IPS-18a (cell line): ENCODE results near the gene ACER1.

ENCODE experiments used
- H3K27ac ChIP-seq: one replicate; pipeline ENCODE4 v1.5.1; 2013; ENCODE audit warnings: low read length
- H3K27me3 ChIP-seq: one replicate; pipeline ENCODE4 v1.6.1; 2013; ENCODE audit warnings: mild to moderate bottlenecking, low read length; ENCODE audit not compliant: control insufficient read depth, insufficient read depth
- H3K36me3 ChIP-seq: one replicate; pipeline ENCODE4 v1.6.1; 2013; ENCODE audit warnings: low read depth, low read length; ENCODE audit not compliant: control insufficient read depth
- H3K4me1 ChIP-seq: one replicate; pipeline ENCODE4 v1.6.1; 2013; ENCODE audit warnings: low read depth, low read length; ENCODE audit not compliant: control insufficient read depth
- H3K4me3 ChIP-seq: one replicate; pipeline ENCODE4 v1.5.1; 2013; ENCODE audit warnings: low read length
- H3K9ac ChIP-seq: one replicate; pipeline ENCODE4 v1.6.1; 2013; ENCODE audit warnings: mild to moderate bottlenecking, low read length, moderate library complexity
- H3K9me3 ChIP-seq: one replicate; pipeline ENCODE4 v1.6.1; 2013; ENCODE audit warnings: low read depth, low read length; ENCODE audit not compliant: control insufficient read depth

ACER1 gene

DNA sequence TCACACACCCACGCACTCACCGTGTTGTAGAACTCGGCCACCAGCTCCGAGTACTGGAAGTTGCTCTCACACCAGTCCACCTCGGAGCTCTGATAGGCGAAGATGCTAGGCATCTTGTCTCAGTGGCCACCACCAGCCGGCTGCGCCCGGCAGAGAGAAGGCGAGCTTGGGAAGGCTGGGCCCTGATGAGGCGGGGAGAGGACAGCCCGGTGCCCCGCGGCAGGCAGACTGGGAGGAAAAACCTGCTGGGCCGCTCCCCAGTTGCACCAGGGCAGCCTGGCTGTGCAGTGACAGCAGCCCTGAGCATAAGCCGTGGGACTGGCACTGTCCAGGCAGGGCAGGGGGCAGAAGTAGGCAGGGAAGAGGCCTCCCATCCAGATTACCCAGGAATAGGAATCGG, at the start of gene ACER1:
TSS of gene ACER1 (minus strand) at position 174 of the 400 bp plus-strand sequence. CDS start at position 113, 61 bp downstream.
- Histone ChIP-seq H3K36me3 (no peaks in the 10 kb centered on the region), H3K9ac (no peak within 1 kb of the TSS), H3K27ac (no peak within 1 kb of the TSS), H3K4me1 (no peaks in the 10 kb centered on the region), H3K9me3 (no peaks in the 10 kb centered on the region), H3K4me3 (no peak within 1 kb of the TSS), H3K27me3 (no peaks in the 10 kb centered on the region)

DNA sequence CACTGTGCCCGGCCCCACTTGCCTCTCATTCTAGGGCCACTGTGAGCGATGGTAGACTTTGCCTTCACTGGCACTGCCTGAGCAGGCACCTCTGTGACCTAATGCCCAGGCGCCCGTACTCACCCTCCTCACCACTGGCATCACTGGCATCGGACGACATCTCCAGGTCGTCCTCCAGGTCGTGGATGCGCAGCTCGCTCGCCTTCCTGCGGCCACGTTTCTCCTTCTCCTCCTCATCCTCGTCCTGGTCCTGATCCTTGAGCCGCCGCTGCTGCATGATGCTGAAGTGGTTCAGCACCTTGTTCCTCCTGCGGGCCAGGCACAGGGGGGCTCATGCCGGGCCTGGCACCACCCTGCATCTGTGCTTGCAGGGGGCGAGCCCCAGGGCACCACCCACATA, 49.8 kb upstream of the ACER1 start:
- Histone ChIP-seq H3K27me3 (no peaks in the 10 kb centered on the region), H3K4me1 (no peaks in the 10 kb centered on the region), H3K9me3 (no peaks in the 10 kb centered on the region), H3K9ac (no peak overlapping the region), H3K36me3 (peaks cover 56% of the 10 kb centered on the region), H3K27ac (no peak overlapping the region), H3K4me3 (no peak overlapping the region)

GRCh38 chr19:6381030-6381750, 47.8 kb upstream of the ACER1 start:
- H3K36me3 ChIP-seq, result peaks cover 42% of the 10 kb centered on the region
- no peak overlapping the region for H3K27ac ChIP-seq
- H3K9me3 ChIP-seq, result no peaks in the 10 kb centered on the region
- no peaks in the 10 kb centered on the region for H3K27me3 ChIP-seq
- H3K9ac ChIP-seq, result no peak overlapping the region
- H3K4me3 ChIP-seq, result no peak overlapping the region
- no peaks in the 10 kb centered on the region for H3K4me1 ChIP-seq

DNA sequence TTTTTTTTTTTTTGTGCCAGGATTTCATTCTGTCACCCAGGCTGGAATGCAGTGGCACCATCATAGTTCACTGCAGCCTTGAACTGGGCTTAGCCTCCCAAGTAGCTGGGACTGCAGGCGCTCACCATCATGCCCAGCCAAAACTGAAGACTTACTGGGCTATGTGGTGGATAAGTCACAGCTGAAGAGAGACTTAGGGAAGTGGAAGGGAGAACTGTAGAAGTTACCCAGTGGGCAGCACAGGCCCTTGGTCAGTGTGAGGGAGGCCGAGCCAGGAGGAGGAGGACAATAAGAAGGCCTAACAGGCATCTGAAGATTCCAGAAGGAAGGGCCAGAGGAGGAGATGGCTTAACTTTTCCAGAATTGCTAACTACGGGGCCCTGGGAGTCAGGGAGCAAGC, 46.3 kb upstream of the ACER1 start:
- H3K9ac ChIP-seq, result no peak overlapping the region
- no peaks in the 10 kb centered on the region for H3K9me3 ChIP-seq
- H3K27me3 ChIP-seq, result no peaks in the 10 kb centered on the region
- no peak overlapping the region for H3K4me3 ChIP-seq
- H3K4me1 ChIP-seq, result no peaks in the 10 kb centered on the region
- peaks cover 34% of the 10 kb centered on the region for H3K36me3 ChIP-seq
- no peak overlapping the region for H3K27ac ChIP-seq

DNA sequence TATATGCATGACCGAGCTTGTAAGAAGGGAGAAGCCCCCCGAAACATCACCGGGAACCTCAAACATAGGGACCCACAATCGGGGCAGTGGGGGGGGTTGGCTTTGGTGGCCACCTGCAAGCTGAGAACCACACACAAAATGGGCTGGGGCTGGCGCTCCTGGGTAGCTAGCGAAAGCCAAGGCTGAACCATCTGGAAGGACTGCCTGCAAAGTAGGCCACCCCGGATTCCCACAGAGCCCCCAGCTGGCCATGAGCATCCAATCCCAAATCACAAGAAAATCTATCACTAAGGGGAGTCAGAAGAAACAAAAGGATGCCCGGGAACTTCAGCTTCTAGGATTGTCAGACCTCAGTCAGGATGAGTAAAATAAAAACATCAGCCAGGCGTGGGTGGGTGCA, 45.1 kb upstream of the ACER1 start:
- H3K4me1 ChIP-seq, result no peaks in the 10 kb centered on the region
- H3K36me3 ChIP-seq, result peaks cover 34% of the 10 kb centered on the region
- H3K27ac ChIP-seq, result no peak overlapping the region
- no peak overlapping the region for H3K9ac ChIP-seq
- H3K27me3 ChIP-seq, result no peaks in the 10 kb centered on the region
- no peak overlapping the region for H3K4me3 ChIP-seq
- H3K9me3 ChIP-seq, result no peaks in the 10 kb centered on the region

DNA sequence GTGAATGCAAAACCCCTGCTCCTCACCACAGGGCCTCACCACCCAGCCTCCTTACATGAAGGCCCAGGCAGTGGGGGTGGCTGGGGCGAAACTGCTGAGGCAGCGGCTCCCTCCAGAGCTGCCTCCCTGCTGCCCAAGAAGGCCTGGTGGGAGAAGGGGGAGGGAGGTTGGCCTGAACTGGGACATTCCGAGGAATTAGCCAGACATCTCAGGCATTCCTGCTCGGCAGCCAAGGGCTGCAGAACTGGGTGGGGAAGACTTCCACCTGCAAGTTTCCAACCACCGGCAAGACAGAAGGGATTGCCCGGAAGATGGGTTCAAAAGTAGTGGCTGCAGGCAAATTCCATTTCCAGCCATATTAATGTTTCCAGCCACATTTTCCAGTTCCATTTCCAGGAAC, 44.6 kb upstream of the ACER1 start:
- H3K9ac ChIP-seq, result no peak overlapping the region
- H3K4me1 ChIP-seq, result no peaks in the 10 kb centered on the region
- no peak overlapping the region for H3K4me3 ChIP-seq
- no peaks in the 10 kb centered on the region for H3K9me3 ChIP-seq
- no peak overlapping the region for H3K27ac ChIP-seq
- peaks cover 30% of the 10 kb centered on the region for H3K36me3 ChIP-seq
- no peaks in the 10 kb centered on the region for H3K27me3 ChIP-seq

DNA sequence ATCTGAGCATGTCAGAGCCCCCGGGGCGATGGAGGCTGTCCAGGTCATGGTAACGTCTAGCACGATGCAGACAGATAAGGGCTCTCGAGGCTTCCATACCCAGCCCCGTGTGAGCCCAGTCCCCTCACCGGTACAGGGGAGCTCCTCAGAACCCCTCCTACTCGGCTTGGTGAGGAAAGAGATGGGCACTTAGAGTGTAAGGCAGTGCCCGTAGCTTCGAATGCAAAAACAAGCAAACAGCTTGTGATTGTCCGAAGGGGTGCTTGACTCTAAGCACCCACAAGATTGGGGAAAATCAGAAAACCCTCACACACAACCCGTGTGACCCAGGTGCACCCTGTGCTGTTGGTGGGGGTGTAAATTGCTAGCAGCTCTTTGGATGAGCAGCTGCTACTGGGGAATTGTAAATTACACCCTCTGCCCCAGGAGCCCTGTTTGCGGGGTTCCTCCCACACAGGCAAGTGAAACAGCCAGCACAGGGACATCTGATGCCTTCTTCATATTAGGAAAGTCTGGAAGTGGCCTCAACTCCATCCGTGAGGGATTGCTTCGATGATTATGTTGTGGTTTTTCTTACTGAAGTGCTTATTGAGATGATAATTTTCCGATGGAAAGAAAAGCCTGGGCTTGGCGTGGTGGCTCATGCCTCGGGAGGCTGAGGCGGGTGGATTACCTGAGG, 43.2 kb upstream of the ACER1 start:
- Histone ChIP-seq H3K9me3 (no peaks in the 10 kb centered on the region), H3K4me3 (no peak overlapping the region), H3K9ac (no peak overlapping the region), H3K27me3 (no peaks in the 10 kb centered on the region), H3K36me3 (peaks cover 20% of the 10 kb centered on the region), H3K27ac (no peak overlapping the region), H3K4me1 (no peaks in the 10 kb centered on the region)

GRCh38 chr19:6375411-6376010, 42.1 kb upstream of the ACER1 start, which contains the start of gene PSPN:
PSPN (minus strand) TSS chr19:6375933; CDS start chr19:6375849, 84 bp downstream.
- no peak within 1 kb of the TSS for H3K27ac ChIP-seq
- no peak within 1 kb of the TSS for H3K9ac ChIP-seq
- H3K4me3 ChIP-seq, result no peak within 1 kb of the TSS
- peaks cover 11% of the 10 kb centered on the region for H3K36me3 ChIP-seq
- H3K9me3 ChIP-seq, result no peaks in the 10 kb centered on the region
- H3K4me1 ChIP-seq, result no peaks in the 10 kb centered on the region
- H3K27me3 ChIP-seq, result no peaks in the 10 kb centered on the region

DNA sequence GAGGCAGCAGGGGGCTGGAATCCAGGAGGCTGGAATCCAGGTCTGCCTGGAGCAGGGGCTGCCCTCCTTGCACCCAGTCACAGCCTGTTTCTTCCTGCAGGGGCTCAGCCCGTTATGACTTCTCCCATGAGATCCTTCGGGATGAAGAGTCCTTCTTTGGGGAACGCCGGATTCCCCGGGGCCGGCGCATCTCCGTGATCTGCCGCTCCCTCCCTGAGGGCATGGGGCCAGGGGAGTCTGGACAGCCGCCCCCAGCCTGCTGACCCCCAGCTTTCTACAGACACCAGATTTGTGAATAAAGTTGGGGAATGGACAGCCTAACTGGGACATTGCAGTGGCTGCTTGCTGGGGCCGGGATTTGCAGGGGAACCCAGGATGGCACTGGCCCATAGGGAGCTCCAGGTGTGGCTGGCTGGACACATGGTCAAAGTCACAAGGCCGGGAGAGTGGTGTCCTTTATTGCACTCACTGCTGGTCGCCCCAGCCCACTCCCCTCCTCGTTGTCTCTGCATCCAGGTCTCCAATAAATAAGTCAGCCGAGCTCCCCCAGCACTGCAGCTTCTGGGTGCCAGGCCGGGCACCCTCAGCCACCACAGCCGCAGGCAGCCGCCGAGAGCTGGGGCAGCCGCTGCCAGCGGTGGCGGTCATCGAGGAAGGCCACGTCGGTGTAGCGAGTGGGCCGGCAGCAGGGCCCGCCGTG, 41.4 kb upstream of the ACER1 start:
- Histone ChIP-seq H3K9ac (no peak overlapping the region), H3K36me3 (peaks cover 4% of the 10 kb centered on the region), H3K4me1 (no peaks in the 10 kb centered on the region), H3K27me3 (no peaks in the 10 kb centered on the region), H3K9me3 (no peaks in the 10 kb centered on the region), H3K4me3 (no peak overlapping the region), H3K27ac (no peak overlapping the region)

DNA sequence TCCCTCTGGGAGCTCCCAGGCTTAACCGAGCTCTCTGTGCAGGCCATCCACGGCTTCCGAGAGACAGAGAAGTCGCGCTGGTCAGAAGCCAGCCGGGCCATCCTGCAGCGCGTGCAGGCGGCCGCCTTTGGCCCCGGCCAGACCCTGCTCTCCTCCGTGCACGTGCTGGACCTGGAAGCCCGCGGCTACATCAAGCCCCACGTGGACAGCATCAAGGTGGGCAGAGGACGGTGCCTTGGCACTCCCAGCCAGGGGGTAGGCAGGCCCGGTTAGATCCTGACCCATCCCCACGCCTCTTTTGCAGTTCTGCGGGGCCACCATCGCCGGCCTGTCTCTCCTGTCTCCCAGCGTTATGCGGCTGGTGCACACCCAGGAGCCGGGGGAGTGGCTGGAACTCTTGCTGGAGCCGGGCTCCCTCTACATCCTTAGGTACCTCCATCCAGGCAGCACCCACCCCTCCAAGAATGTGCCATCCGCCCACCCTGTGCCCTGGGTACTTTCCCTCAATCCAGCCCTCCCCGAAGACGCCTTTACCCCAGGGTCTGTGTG, 40.8 kb upstream of the ACER1 start:
- Histone ChIP-seq H3K27ac (peak overlapping the region; percentile 57), H3K4me3 (peak overlapping the region; percentile 59), H3K36me3 (peaks cover 1% of the 10 kb centered on the region), H3K9ac (peak overlapping the region; percentile 23), H3K9me3 (no peaks in the 10 kb centered on the region), H3K4me1 (no peaks in the 10 kb centered on the region), H3K27me3 (no peaks in the 10 kb centered on the region)

DNA sequence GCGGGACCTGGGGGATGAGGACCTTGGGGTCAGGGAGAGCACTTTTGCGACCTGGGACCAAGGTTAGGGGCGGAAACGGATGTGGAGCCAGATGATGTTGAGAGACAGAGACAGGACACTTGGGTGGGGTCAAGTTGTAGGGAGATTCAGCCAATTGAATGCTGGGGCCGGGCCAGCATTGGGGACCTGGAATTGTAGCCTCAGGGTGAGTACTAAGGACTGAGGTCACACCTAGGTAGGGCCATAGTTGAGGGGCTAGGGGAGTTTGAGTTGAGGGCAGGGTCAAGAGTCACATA, 40.3 kb upstream of the ACER1 start:
- H3K27ac ChIP-seq, result peak overlapping the region; percentile 57
- peak overlapping the region; percentile 23 for H3K9ac ChIP-seq
- no peaks in the 10 kb centered on the region for H3K4me1 ChIP-seq

More for the DNA sequence above, 40.3 kb upstream of the ACER1 start:
- Histone ChIP-seq H3K27me3 (no peaks in the 10 kb centered on the region), H3K36me3 (peaks cover 3% of the 10 kb centered on the region), H3K4me3 (peak overlapping the region; percentile 59), H3K9me3 (no peaks in the 10 kb centered on the region)
